GM13976 (cell line): ENCODE data around the gene OXSR1.

Experiments
- DNase-seq: peaks from one replicate; pipeline ENCODE4 v3.0.0; 2012; ENCODE audit warnings: low spot score
- in situ Hi-C: fragments of 300-500 bp; cut with MboI; formaldehyde crosslinking; loops from one replicate; pipeline ENCODE4 v1.12.0; 2022; ENCODE audit warnings: low sequenced_read_pairs, mixed read lengths, inconsistent platforms; ENCODE audit not compliant: unreplicated experiment
- TF ChIP-seq, protein P1 (sequence below): IDR thresholded peaks from 2 replicates; pipeline ENCODE4 v1.5.1; 2012; ENCODE audit warnings: borderline replicate concordance, mild to moderate bottlenecking; ENCODE audit not compliant: insufficient read depth; ENCODE audit errors: extremely low read depth, missing control alignments, control extremely low read depth

Gene OXSR1

DNA sequence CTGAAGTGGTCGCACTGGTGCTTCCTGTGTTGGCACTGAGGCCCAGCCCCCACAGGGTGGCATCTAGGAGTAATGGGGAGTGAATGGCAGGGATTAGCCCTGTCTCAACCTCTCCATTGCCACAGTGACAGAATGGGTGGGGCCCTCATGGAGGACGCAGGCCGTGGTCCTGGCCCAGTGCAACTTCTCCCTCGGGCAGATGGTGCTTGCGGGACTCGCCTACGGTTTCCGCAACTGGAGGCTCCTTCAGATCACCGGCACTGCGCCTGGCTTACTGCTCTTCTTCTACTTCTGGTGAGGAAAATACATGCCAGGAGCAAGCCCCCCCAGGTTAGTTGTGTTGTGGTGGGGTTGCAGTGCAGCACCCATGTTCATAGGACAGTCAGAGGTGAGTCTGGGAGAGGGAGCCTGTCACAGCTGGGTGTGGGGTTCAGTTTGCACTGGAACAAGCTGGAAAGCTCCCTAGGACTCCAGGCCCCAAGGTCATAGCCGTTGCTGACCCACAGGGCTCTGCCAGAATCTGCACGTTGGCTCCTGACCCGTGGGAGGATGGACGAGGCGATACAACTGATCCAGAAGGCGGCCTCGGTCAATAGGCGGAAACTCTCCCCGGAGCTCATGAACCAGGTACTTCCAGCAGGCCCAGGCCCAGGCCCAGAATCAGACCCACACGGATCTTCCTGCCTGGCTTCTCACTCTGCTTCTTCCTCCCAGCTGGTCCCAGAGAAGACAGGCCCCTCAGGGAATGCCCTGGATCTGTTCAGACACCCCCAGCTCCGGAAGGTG is 109.7 kb downstream of the OXSR1 start:
- TF ChIP-seq, protein P1, sequence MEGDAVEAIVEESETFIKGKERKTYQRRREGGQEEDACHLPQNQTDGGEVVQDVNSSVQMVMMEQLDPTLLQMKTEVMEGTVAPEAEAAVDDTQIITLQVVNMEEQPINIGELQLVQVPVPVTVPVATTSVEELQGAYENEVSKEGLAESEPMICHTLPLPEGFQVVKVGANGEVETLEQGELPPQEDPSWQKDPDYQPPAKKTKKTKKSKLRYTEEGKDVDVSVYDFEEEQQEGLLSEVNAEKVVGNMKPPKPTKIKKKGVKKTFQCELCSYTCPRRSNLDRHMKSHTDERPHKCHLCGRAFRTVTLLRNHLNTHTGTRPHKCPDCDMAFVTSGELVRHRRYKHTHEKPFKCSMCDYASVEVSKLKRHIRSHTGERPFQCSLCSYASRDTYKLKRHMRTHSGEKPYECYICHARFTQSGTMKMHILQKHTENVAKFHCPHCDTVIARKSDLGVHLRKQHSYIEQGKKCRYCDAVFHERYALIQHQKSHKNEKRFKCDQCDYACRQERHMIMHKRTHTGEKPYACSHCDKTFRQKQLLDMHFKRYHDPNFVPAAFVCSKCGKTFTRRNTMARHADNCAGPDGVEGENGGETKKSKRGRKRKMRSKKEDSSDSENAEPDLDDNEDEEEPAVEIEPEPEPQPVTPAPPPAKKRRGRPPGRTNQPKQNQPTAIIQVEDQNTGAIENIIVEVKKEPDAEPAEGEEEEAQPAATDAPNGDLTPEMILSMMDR, result no peak
- in situ Hi-C loops, result no loop called here
- DNase-seq, result peak; percentile 6

DNA sequence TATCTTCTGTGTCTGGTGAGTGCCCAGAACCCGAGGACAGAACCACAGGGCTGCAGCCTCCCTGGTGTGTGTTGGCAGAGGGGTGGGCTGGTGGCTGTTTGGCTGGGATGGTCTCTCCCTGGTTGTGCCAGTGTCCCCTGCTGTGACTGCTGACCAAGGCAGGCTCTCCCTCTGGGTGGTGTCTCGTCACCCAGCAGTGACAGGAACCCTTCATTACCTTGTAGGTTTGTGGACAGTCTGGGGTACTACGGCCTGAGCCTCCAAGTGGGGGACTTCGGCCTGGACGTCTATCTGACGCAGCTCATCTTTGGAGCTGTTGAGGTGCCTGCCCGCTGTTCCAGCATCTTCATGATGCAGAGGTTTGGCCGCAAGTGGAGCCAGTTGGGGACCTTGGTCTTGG is 110.3 kb downstream of the OXSR1 start:
- in situ Hi-C loops, result no loop called here

DNA sequence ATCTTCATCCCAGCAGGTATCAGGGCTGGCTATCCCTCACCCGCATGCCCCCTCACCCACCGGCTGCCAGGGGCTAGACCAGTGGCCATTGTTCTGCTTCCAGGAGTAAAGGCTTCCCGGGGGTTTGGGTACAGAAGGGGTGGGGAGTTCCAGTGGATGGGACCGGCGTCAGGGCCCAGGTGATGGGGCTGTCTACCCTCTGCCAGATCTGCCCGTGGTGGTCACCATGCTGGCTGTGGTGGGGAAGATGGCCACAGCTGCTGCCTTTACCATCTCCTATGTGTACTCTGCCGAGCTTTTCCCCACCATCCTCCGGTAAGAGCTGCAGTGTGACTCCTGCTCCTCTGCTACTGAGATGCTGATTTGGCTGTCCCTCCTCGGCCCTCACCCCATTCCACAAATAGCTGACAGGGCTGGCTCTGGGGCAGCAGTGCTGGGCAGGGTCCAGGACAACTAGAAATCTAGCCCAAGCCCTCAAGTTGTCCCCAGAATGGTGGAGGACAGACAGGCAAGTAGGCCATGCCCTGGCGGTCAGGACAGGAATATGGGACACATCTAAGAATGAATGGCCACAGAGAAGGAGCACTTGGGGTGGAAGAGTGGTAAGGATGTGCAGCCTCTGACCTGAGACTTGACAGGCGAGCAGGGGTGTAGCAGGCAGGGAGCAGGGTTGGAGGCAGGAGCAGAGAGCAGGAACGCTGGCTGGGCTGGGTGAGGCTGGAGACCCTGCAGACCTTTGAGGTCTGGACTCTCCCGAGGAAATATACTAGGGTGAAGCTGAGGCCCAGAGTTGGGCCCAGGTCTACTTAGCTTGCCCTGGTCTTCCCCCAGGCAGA is 111.0 kb downstream of the OXSR1 start:
- TF ChIP-seq, protein P1, result no peak
- in situ Hi-C loops, result no loop called here
- DNase-seq, result peak; percentile 10

More for the DNA sequence above, 110.3 kb downstream of the OXSR1 start:
- DNase-seq, result peak; percentile 17
- TF ChIP-seq, protein P1, result no peak

DNA sequence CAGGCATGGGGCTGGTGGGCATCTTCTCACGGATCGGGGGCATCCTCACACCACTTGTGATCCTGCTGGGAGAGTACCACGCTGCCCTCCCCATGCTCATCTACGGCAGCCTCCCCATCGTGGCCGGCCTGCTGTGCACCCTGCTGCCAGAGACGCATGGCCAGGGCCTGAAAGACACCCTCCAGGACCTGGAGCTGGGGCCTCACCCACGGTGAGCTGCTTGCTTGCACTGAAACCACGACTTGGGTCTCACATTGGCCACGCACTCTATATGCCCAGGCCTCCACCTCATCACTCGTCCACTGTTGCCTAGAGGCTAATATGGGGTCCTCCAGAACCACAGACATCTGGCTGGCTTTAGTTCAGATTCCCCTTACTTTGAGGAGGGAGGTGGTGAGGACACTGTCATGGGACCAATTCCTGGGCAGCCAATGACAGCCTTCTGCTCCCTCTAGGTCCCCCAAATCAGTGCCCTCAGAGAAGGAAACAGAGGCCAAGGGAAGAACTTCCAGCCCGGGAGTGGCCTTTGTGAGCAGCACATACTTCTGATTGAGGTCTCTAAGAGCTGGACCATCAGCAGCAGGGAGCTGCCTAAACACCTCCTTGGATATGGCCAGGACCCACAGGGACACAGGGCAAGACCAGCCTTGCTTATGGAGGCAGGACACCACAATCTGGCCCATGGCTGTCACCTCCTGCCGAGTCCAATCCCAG is 111.7 kb downstream of the OXSR1 start:
- in situ Hi-C loops, result no loop called here
- peak; percentile 12 for DNase-seq
- TF ChIP-seq, protein P1, result no peak

DNA sequence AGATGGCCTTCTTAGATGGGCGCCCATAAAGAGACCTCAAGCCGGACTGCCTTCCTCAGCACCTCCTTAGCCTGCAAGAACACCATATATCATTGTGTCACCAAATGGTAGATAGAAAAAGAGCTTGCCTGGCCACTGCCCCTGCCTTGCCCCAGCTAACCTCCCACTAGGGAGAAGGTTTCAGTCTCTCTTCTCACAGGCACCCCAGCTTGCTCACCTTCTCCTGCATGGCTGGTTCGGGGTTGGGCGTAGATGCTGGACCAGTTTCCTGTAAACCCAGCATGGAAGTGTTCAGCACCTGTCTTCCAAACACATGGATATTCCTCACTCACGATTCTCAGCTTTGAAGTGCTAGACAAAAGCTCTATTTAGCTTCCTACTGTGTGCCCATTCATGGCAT is 113.5 kb downstream of the OXSR1 start:
- TF ChIP-seq, protein P1, result no peak
- DNase-seq, result no peak
- in situ Hi-C loops, result no loop called here

DNA sequence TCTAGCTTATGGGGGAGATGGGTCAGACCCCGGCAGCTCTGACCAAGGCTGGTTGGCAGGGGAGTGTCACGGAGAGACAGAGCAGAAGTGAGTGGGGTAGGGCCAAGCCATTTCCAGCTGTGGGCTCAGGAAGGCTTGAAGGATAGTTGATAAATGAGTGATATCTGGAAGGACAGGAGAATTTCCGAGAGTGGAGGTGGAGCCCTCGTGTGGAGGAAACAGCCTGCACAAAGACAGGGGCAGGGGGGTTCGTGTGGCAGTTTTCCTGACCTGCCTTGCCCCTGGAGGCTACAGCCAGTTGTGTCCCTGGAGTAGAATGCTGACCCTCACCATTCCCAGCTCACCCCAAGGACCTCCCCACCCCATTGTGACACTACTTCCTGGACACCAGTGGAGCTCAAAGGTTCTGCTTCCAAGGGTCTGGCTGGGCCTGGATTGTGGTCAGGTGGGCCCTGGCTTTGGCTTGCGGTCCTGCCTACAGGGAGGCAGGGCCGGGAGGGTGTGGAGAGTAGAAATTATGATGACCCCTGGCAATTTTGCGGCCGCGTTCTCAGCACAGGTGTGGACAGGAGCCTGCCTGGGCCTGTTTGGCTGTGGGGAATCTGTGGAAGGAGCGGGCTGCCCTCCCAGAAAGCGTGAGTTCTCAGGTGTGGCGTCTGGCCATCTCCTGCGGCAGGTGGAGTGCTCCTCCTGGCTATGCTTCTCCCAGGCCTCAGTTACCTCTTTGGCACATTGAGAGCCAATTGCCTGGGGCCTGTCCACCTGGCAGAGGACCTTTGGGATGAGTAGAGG is 116.8 kb downstream of the OXSR1 start, which contains the start of gene SLC22A14:
Gene SLC22A14 (plus strand): TSS at position 400 of the 792 bp plus-strand sequence. CDS start 23,733 bp downstream, outside the sequence.
- in situ Hi-C loops, result no loop called here
- TF ChIP-seq, protein P1, result no peak
- peak; percentile 38 for DNase-seq
